ENCODE results near the gene DFFB. TPM values are rescaled to one million over a fixed set of nuclear protein-coding genes. Genes with fewer than 3 reads are reported as not detected.

The DFFB gene
- total and polyA plus RNA-seq, 5 experiments from 2014 or later: 8.5 to 21.1 (median 12.5) TPM

GRCh38 chr1:3881193-3881480 lies 23.9 kb downstream of the DFFB start:
- Mint-ChIP-seq H3K9me3 (peaks cover 0 to 4% (median 0%) of the 10 kb centered on the region in 9 donors), H3K36me3 (peaks cover 14 to 69% (median 34%) of the 10 kb centered on the region in 3 donors), H3K27ac (peak overlapping the region; percentile 35 to 89 (median 71)), H3K4me1 (peaks cover 6 to 17% (median 10%) of the 10 kb centered on the region in 4 donors), H3K27me3 (no peaks in the 10 kb centered on the region), H3K4me3 (peak overlapping the region in 4 of 10 donors; percentile 33 to 69 (median 41))
- POLR2A ChIA-PET: interaction anchor here (2.8 kb wide), 1 partner anchor 23 kb away, joined by 7 read pairs; the partner anchor contains the start of genes CEP104 and DFFB
- peak in 2 of 10 donors; percentile 22 to 47 for DNase-seq
- peak; percentile 64 to 72 for ATAC-seq

- no peaks in the 10 kb centered on the region for H3K27me3 Mint-ChIP-seq
- peaks cover 0 to 4% (median 0%) of the 10 kb centered on the region in 9 donors for H3K9me3 Mint-ChIP-seq
- H3K27ac Mint-ChIP-seq: peak overlapping the region in 7 of 10 donors; percentile 14 to 85 (median 74)
- DNase-seq: peak in 1 of 10 donors; percentile 19
- ATAC-seq: peak; percentile 49 to 60
- peaks cover 8 to 17% (median 11%) of the 10 kb centered on the region in 4 donors for H3K4me1 Mint-ChIP-seq
- POLR2A ChIA-PET: interaction anchor here (0.8 to 1.4 kb wide), 2 partner anchors 16 to 25 kb away, joined by 3 read pairs; partner anchors contain the start of gene C1orf174
- no peak overlapping the region for H3K4me3 Mint-ChIP-seq
- H3K36me3 Mint-ChIP-seq: peaks cover 14 to 69% (median 35%) of the 10 kb centered on the region in 3 donors
Observed at GRCh38 chr1:3883194-3883925, 26.1 kb downstream of the DFFB start.

GRCh38 chr1:3884966-3885365 lies 27.7 kb downstream of the DFFB start:
- H3K27ac Mint-ChIP-seq: peak overlapping the region in 2 of 10 donors; percentile 41
- no peaks in the 10 kb centered on the region for H3K27me3 Mint-ChIP-seq
- H3K36me3 Mint-ChIP-seq: peaks cover 3 to 68% (median 27%) of the 10 kb centered on the region in 3 donors
- H3K4me3 Mint-ChIP-seq: no peak overlapping the region
- ATAC-seq: no peak
- peaks cover 8 to 22% (median 13%) of the 10 kb centered on the region in 4 donors for H3K4me1 Mint-ChIP-seq
- no peaks in the 10 kb centered on the region for H3K9me3 Mint-ChIP-seq
- POLR2A ChIA-PET: interaction anchor here (1.4 kb wide), 1 partner anchor 15 kb away, joined by 3 read pairs; the partner anchor contains the start of gene C1orf174
- no peak for DNase-seq

- Mint-ChIP-seq H3K36me3 (peaks cover 5 to 73% (median 26%) of the 10 kb centered on the region in 3 donors), H3K4me3 (no peak overlapping the region)
Observed at GRCh38 chr1:3885611-3886010, 28.3 kb downstream of the DFFB start.

GRCh38 chr1:3886106-3886670 lies 28.9 kb downstream of the DFFB start:
- peaks cover 5 to 79% (median 22%) of the 10 kb centered on the region in 3 donors for H3K36me3 Mint-ChIP-seq

More at GRCh38 chr1:3885611-3886010, 28.3 kb downstream of the DFFB start:
- POLR2A ChIA-PET: interaction anchor here (0.5 kb wide), 1 partner anchor 82 kb away, joined by 3 read pairs; no protein-coding TSS in a partner anchor
- no peak overlapping the region for H3K27ac Mint-ChIP-seq
- no peak for ATAC-seq
- no peaks in the 10 kb centered on the region for H3K9me3 Mint-ChIP-seq
- H3K27me3 Mint-ChIP-seq: no peaks in the 10 kb centered on the region
- DNase-seq: no peak
- peaks cover 8 to 25% (median 15%) of the 10 kb centered on the region in 4 donors for H3K4me1 Mint-ChIP-seq

GRCh38 chr1:3886691-3887090 lies 29.4 kb downstream of the DFFB start:
- no peaks in the 10 kb centered on the region for H3K27me3 Mint-ChIP-seq
- ATAC-seq: no peak
- no peaks in the 10 kb centered on the region for H3K9me3 Mint-ChIP-seq
- DNase-seq: no peak
- H3K27ac Mint-ChIP-seq: peak overlapping the region in 3 of 10 donors; percentile 40 to 68 (median 56)
- peaks cover 5 to 84% (median 22%) of the 10 kb centered on the region in 3 donors for H3K36me3 Mint-ChIP-seq
- POLR2A ChIA-PET: interaction anchor here (0.8 kb wide), 1 partner anchor 13 kb away, joined by 4 read pairs; the partner anchor contains the start of gene C1orf174
- no peak overlapping the region for H3K4me3 Mint-ChIP-seq
- peaks cover 0 to 23% (median 11%) of the 10 kb centered on the region in 4 donors for H3K4me1 Mint-ChIP-seq

More at GRCh38 chr1:3886106-3886670, 28.9 kb downstream of the DFFB start:
- no peaks in the 10 kb centered on the region for H3K9me3 Mint-ChIP-seq
- POLR2A ChIA-PET: interaction anchor here (0.5 to 0.8 kb wide), 2 partner anchors 13 to 83 kb away, joined by 3 to 4 read pairs; partner anchors contain the start of gene C1orf174
- H3K27ac Mint-ChIP-seq: peak overlapping the region in 2 of 10 donors; percentile 56 to 65
- H3K4me1 Mint-ChIP-seq: peaks cover 5 to 23% (median 14%) of the 10 kb centered on the region in 4 donors
- no peaks in the 10 kb centered on the region for H3K27me3 Mint-ChIP-seq
- H3K4me3 Mint-ChIP-seq: no peak overlapping the region
- ATAC-seq (no peak), DNase-seq (no peak)

GRCh38 chr1:3888301-3888700 lies 31.0 kb downstream of the DFFB start:
- Mint-ChIP-seq H3K27me3 (no peaks in the 10 kb centered on the region), H3K9me3 (no peaks in the 10 kb centered on the region), H3K27ac (peak overlapping the region in 1 of 10 donors; percentile 36), H3K4me1 (peaks cover 0 to 23% (median 13%) of the 10 kb centered on the region in 4 donors), H3K4me3 (no peak overlapping the region), H3K36me3 (peaks cover 5 to 78% (median 20%) of the 10 kb centered on the region in 3 donors)
- DNase-seq: no peak
- no peak for ATAC-seq
- POLR2A ChIA-PET: no interaction called here

- Mint-ChIP-seq H3K9me3 (no peaks in the 10 kb centered on the region), H3K4me1 (peaks cover 0 to 25% (median 13%) of the 10 kb centered on the region in 4 donors), H3K27me3 (no peaks in the 10 kb centered on the region), H3K27ac (peak overlapping the region in 7 of 10 donors; percentile 14 to 95 (median 72)), H3K4me3 (peak overlapping the region in 2 of 10 donors; percentile 57 to 84), H3K36me3 (peaks cover 5 to 65% (median 15%) of the 10 kb centered on the region in 3 donors)
- ATAC-seq: no peak
- POLR2A ChIA-PET: interaction anchor here (1.2 kb wide), 1 partner anchor 10 kb away, joined by 4 read pairs; the partner anchor contains the start of gene C1orf174
- DNase-seq: peak in 1 of 10 donors; percentile 24
Observed at GRCh38 chr1:3889936-3890335, 32.7 kb downstream of the DFFB start.

GRCh38 chr1:3890389-3891328 lies 33.4 kb downstream of the DFFB start:
- H3K9me3 Mint-ChIP-seq: no peaks in the 10 kb centered on the region
- H3K4me3 Mint-ChIP-seq: peak overlapping the region in 2 of 10 donors; percentile 42 to 84
- POLR2A ChIA-PET: interaction anchor here (1.2 kb wide), 1 partner anchor 9 kb away, joined by 4 read pairs; the partner anchor contains the start of gene C1orf174
- peaks cover 5 to 63% (median 15%) of the 10 kb centered on the region in 3 donors for H3K36me3 Mint-ChIP-seq
- DNase-seq: peak in 1 of 10 donors; percentile 28
- no peak for ATAC-seq
- peak overlapping the region in 7 of 10 donors; percentile 13 to 95 (median 72) for H3K27ac Mint-ChIP-seq
- no peaks in the 10 kb centered on the region for H3K27me3 Mint-ChIP-seq
- peaks cover 2 to 29% (median 17%) of the 10 kb centered on the region in 4 donors for H3K4me1 Mint-ChIP-seq

GRCh38 chr1:3891329-3891865 lies 34.1 kb downstream of the DFFB start:
- ATAC-seq: no peak
- no peaks in the 10 kb centered on the region for H3K27me3 Mint-ChIP-seq
- no peak for DNase-seq
- POLR2A ChIA-PET: no interaction called here
- H3K9me3 Mint-ChIP-seq: no peaks in the 10 kb centered on the region
- no peak overlapping the region for H3K4me3 Mint-ChIP-seq
- peak overlapping the region in 4 of 10 donors; percentile 48 to 74 (median 66) for H3K27ac Mint-ChIP-seq
- peaks cover 8 to 34% (median 22%) of the 10 kb centered on the region in 4 donors for H3K4me1 Mint-ChIP-seq
- H3K36me3 Mint-ChIP-seq: peaks cover 5 to 61% (median 14%) of the 10 kb centered on the region in 3 donors

GRCh38 chr1:3892748-3893147 lies 35.5 kb downstream of the DFFB start:
- Mint-ChIP-seq H3K4me1 (peaks cover 12 to 42% (median 29%) of the 10 kb centered on the region in 4 donors), H3K36me3 (peaks cover 10 to 53% (median 20%) of the 10 kb centered on the region in 3 donors), H3K27me3 (no peaks in the 10 kb centered on the region), H3K4me3 (no peak overlapping the region), H3K27ac (peak overlapping the region in 3 of 10 donors; percentile 20 to 75 (median 34)), H3K9me3 (peaks cover 0 to 10% (median 4%) of the 10 kb centered on the region in 9 donors)
- POLR2A ChIA-PET: no interaction called here
- ATAC-seq: no peak
- no peak for DNase-seq
